SK-N-SH (cell line): Measurements from ENCODE around the gene CA10. TPM values are rescaled to one million over a fixed set of nuclear protein-coding genes. Genes with fewer than 3 reads are reported as not detected.
A peak's percentile ranks its signal among the peaks of the same experiment; 100 is the strongest.

Source experiments
- CTCF ChIA-PET: fragments of 300-600, 350-600 bp; formaldehyde crosslinking; extraction: SDS; loops from one replicate; lab custom pipeline; 2021; lab: Yijun Ruan, JAX
- POLR2A ChIA-PET: fragments of 350-600 bp; sonication (Branson Sonifier 250); formaldehyde crosslinking; extraction: SDS; loops from one replicate; lab custom pipeline; 2020; ENCODE audit warnings: antibody characterized with exemption, inconsistent platforms; lab: Yijun Ruan, JAX
- DNase-seq: peaks from one replicate; pipeline ENCODE4 v3.0.0; 2012
- H2AFZ ChIP-seq: fragments of 200-600 bp; sonication (generic); 2 replicates; pipeline ENCODE4 v1.8.1; 2016; ENCODE audit warnings: antibody characterized with exemption, mild to moderate bottlenecking, low read depth
- H3F3A ChIP-seq: fragments of 200-600 bp; sonication (generic); replicated peaks from 2 replicates; pipeline ENCODE3; 2016; ENCODE audit warnings: antibody characterized with exemption, mild to moderate bottlenecking; ENCODE audit not compliant: insufficient read depth
- H3K27ac ChIP-seq, 2 experiments: fragments of 200-500 bp in 1 of 2; fragments of 200-600 bp in 1 of 2; sonication (Bioruptor generic) in 1 of 2; sonication (generic), shearing (Covaris generic) in 1 of 2; 2 replicates each; pipeline versions ENCODE4 v1.5.1 to v1.6.1; 2014 to 2016; ENCODE audit warnings: low read depth in 2 of 2, inconsistent platforms in 1 of 2, low read length in 1 of 2, mild to moderate bottlenecking in 1 of 2, mixed read lengths in 1 of 2
- H3K27me3 ChIP-seq: fragments of 200-600 bp; sonication (generic), shearing (Covaris generic); 2 replicates; pipeline ENCODE4 v1.6.1; 2016; ENCODE audit warnings: mixed run types; ENCODE audit not compliant: insufficient read depth
- H3K36me3 ChIP-seq, 2 experiments: fragments of 200-500 bp in 1 of 2; fragments of 200-600 bp in 1 of 2; sonication (Bioruptor generic) in 1 of 2; sonication (generic) in 1 of 2; replicated peaks in 1 of 2; 2 replicates each; pipeline versions ENCODE3 to v1.5.1; 2014 to 2016; ENCODE audit warnings: low read length in 1 of 2, mild to moderate bottlenecking in 1 of 2; ENCODE audit not compliant: insufficient read depth in 2 of 2, control insufficient read depth in 1 of 2
- H3K4me1 ChIP-seq, 2 experiments: fragments of 200-500 bp in 1 of 2; fragments of 200-600 bp in 1 of 2; sonication (Bioruptor generic) in 1 of 2; sonication (generic), shearing (Covaris generic) in 1 of 2; 2 replicates each; pipeline versions ENCODE4 v1.5.1 to v1.6.1; 2014 to 2016; ENCODE audit warnings: low read depth in 1 of 2, low read length in 1 of 2, mixed run types in 1 of 2; ENCODE audit not compliant: insufficient read depth in 2 of 2, control insufficient read depth in 1 of 2
- H3K4me2 ChIP-seq: fragments of 200-600 bp; sonication (generic), shearing (Covaris generic); 2 replicates; pipeline ENCODE4 v1.6.1; 2017; ENCODE audit warnings: mixed run types
- H3K4me3 ChIP-seq, 2 experiments: fragments of 200-500 bp in 1 of 2; fragments of 200-600 bp in 1 of 2; sonication (Bioruptor generic) in 1 of 2; sonication (generic), shearing (Covaris generic) in 1 of 2; 2 replicates each; pipeline versions ENCODE4 v1.5.1 to v1.8.1; 2014 to 2016; ENCODE audit warnings: low read depth in 2 of 2, inconsistent platforms in 1 of 2, low read length in 1 of 2, mild to moderate bottlenecking in 1 of 2, mixed read lengths in 1 of 2, moderate library complexity in 1 of 2
- H3K79me2 ChIP-seq: fragments of 200-600 bp; sonication (generic); 2 replicates; pipeline ENCODE4 v1.8.1; 2017; ENCODE audit warnings: mild to moderate bottlenecking; ENCODE audit not compliant: insufficient read depth
- H3K9ac ChIP-seq: fragments of 200-600 bp; sonication (generic); 2 replicates; pipeline ENCODE4 v1.6.1; 2017; ENCODE audit warnings: mixed run types
- H3K9me2 ChIP-seq: fragments of 200-600 bp; sonication (generic); 2 replicates; pipeline ENCODE4 v1.6.1; 2017; ENCODE audit warnings: mixed run types
- H3K9me3 ChIP-seq: fragments of 200-600 bp; sonication (generic); 2 replicates; pipeline ENCODE4 v1.6.1; 2017; ENCODE audit warnings: mixed run types, mild to moderate bottlenecking, moderate library complexity
- H4K20me1 ChIP-seq: fragments of 200-600 bp; sonication (generic); 2 replicates; pipeline ENCODE4 v1.6.1; 2017; ENCODE audit warnings: mild to moderate bottlenecking, mixed run types; ENCODE audit not compliant: insufficient read depth
- CHD2 ChIP-seq: fragments of 150-350 bp; IDR thresholded peaks from 2 replicates; pipeline ENCODE4 v1.6.1; 2018; ENCODE audit warnings: low read length; ENCODE audit not compliant: partially characterized antibody
- CTCF ChIP-seq: fragments of 200-600 bp; sonication (generic); IDR thresholded peaks from 2 replicates; pipeline ENCODE4 v1.6.1; 2017; ENCODE audit warnings: antibody characterized with exemption, mild to moderate bottlenecking, moderate library complexity
- EP300 ChIP-seq, 2 experiments: IDR thresholded peaks; 2 replicates each; pipeline versions ENCODE4 v1.4.0 to v1.6.1; 2012; ENCODE audit warnings: borderline replicate concordance in 1 of 2, low read depth in 1 of 2, low read length in 1 of 2
- GABPA ChIP-seq: IDR thresholded peaks from 2 replicates; pipeline ENCODE4 v1.4.0; 2012; ENCODE audit warnings: low read depth, mild to moderate bottlenecking
- IRF3 ChIP-seq: fragments of 150-350 bp; IDR thresholded peaks from 2 replicates; pipeline ENCODE4 v1.6.1; 2016; ENCODE audit warnings: mild to moderate bottlenecking, low read depth, low read length
- MAX ChIP-seq: IDR thresholded peaks from 2 replicates; pipeline ENCODE4 v1.4.0; 2012; ENCODE audit warnings: low read depth
- MXI1 ChIP-seq: IDR thresholded peaks from 2 replicates; pipeline ENCODE4 v1.6.1; 2012; ENCODE audit warnings: mild to moderate bottlenecking, low read depth, low read length, improper control_type of control experiment
- NFIC ChIP-seq: IDR thresholded peaks from 2 replicates; pipeline ENCODE4 v1.4.0; 2012; ENCODE audit warnings: borderline replicate concordance
- POLR2AphosphoS5 ChIP-seq: IDR thresholded peaks from 2 replicates; pipeline ENCODE4 v1.6.1; 2012; ENCODE audit warnings: low read depth, low read length
- RAD21 ChIP-seq: IDR thresholded peaks from 2 replicates; pipeline ENCODE4 v1.6.1; 2012; ENCODE audit warnings: mild to moderate bottlenecking, low read length
- REST ChIP-seq: IDR thresholded peaks from 2 replicates; pipeline ENCODE4 v1.6.1; 2012; ENCODE audit warnings: mild to moderate bottlenecking, low read depth, low read length, moderate library complexity
- RXRA ChIP-seq: IDR thresholded peaks from 2 replicates; pipeline ENCODE4 v1.4.0; 2012; ENCODE audit warnings: low read depth, mild to moderate bottlenecking, borderline replicate concordance
- SMC3 ChIP-seq: IDR thresholded peaks from 2 replicates; pipeline ENCODE4 v1.6.1; 2012; ENCODE audit warnings: low read depth, low read length, improper control_type of control experiment
- TAF1 ChIP-seq: IDR thresholded peaks from 2 replicates; pipeline ENCODE4 v1.6.1; 2012; ENCODE audit warnings: low read depth, mild to moderate bottlenecking, low read length, moderate library complexity, borderline replicate concordance
- TCF12 ChIP-seq: IDR thresholded peaks from 2 replicates; pipeline ENCODE4 v1.4.0; 2012
- TEAD4 ChIP-seq: IDR thresholded peaks from 2 replicates; pipeline ENCODE4 v1.4.0; 2012; ENCODE audit warnings: mild to moderate bottlenecking, borderline replicate concordance; ENCODE audit not compliant: insufficient read depth
- ZBTB33 ChIP-seq: IDR thresholded peaks from 2 replicates; pipeline ENCODE4 v1.4.0; 2012; ENCODE audit warnings: low read depth, borderline replicate concordance
- WGBS: methylation state at CpG from one replicate; pipeline ENCODE4 v1.1.6; 2017; ENCODE audit warnings: low lambda C conversion rate; 5-methylcytosine and 5-hydroxymethylcytosine counted together
- polyA plus RNA-seq, 3 experiments: library from polyadenylated mRNA; depleted of rRNA; stranded (reverse); fragments of >200 nt; gene quantifications; 2 replicates each; pipeline ENCODE4 v1.2.3, GENCODE V29; 2012

CA10 gene
- polyA plus RNA-seq, 1 of the 3 experiments (the other 2 are of a cell fraction) = not detected

- no peak for TF ChIP-seq EP300 (IDR thresholded peaks at IDR 0.05; ENCODE audit: borderline replicate concordance in 1 of 2, low read depth in 1 of 2, low read length in 1 of 2)
- TF ChIP-seq CHD2 = no peak
Measured at GRCh38 chr17:51642029-51642428, 516.5 kb downstream of the CA10 start (continued).

GRCh38 chr17:51640108-51640622, 518.3 kb downstream of the CA10 start:
- H3K36me3 ChIP-seq = no peaks in the 10 kb centered on the region
- H4K20me1 ChIP-seq = no peaks in the 10 kb centered on the region
- H3K4me1 ChIP-seq = no peaks in the 10 kb centered on the region
- no peak overlapping the region for H3K4me2 ChIP-seq
- no peaks in the 10 kb centered on the region for H3F3A ChIP-seq
- ChIA-PET CTCF (interaction anchor here (0.6 to 4.8 kb wide), 13 partner anchors 9 to 342 kb away, joined by 3 to 25 read pairs (median 4); no protein-coding TSS in a partner anchor), POLR2A (interaction anchor here (0.8 kb wide), 1 partner anchor 14 kb away, joined by 3 read pairs; no protein-coding TSS in a partner anchor)
- H3K27ac ChIP-seq = no peak overlapping the region
- TF ChIP-seq MXI1 (no peak), GABPA (no peak), RAD21 (peak; percentile 61), TCF12 (no peak), NFIC (no peak), MAX (no peak), CTCF (no peak), POLR2AphosphoS5 (no peak), IRF3 (no peak), TAF1 (no peak), REST (no peak), ZBTB33 (no peak), EP300 (IDR thresholded peaks at IDR 0.05; ENCODE audit: borderline replicate concordance in 1 of 2, low read depth in 1 of 2, low read length in 1 of 2) (no peak), SMC3 (peak; percentile 51; the same call in 1 of the 2 replicates), TEAD4 (no peak), RXRA (no peak)
- H3K9me3 ChIP-seq = no peaks in the 10 kb centered on the region
- DNase-seq = peak; percentile 27
- no peaks in the 10 kb centered on the region for H3K9me2 ChIP-seq
- no peak overlapping the region for H3K9ac ChIP-seq
- no peaks in the 10 kb centered on the region for H3K79me2 ChIP-seq
- H3K27me3 ChIP-seq = no peaks in the 10 kb centered on the region
- no peak overlapping the region for H2AFZ ChIP-seq
- 25% methylated on average over 4 of the region's 4 CpGs for WGBS
- no peak overlapping the region for H3K4me3 ChIP-seq
